Choroid plexus epithelial cell (primary cell): ENCODE data around the gene GRIA1.
A peak's percentile ranks its signal among the peaks of the same experiment; 100 is the strongest.

Source experiments
- DNase-seq: peaks from one replicate; pipeline ENCODE4 v3.0.0-alpha.2; 2010; ENCODE audit warnings: low read depth
- H3K4me3 ChIP-seq: 2 replicates; pipeline ENCODE4 v1.5.1; 2011; ENCODE audit warnings: low read depth, mild to moderate bottlenecking, control low read depth, low read length, moderate library complexity
- TF ChIP-seq, protein P1 (sequence below): conservative IDR thresholded peaks from 2 replicates; pipeline ENCODE4 v1.5.1; 2011; ENCODE audit warnings: low read depth, mild to moderate bottlenecking, control low read depth, inconsistent platforms, low read length, moderate library complexity

GRIA1 gene

DNA sequence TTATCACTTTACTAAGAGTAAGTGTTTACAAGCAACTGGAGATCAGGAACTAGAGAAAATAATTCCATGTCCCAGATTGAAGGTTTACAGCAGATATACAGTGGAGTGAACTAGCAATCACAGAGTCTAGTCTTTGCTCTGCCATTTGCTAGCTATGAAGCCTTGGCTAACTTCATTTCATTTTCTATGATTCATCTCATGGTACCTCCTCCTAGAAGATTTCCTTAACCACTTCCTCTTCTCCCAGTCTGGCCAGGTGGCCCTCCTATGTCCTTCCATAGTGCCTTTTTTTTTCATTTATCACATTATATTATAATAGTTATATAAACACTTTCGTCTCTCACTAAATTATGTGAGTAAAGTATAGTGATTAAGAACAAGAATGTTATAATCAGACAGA, 52.1 kb downstream of the GRIA1 start:
- TF ChIP-seq, protein P1, sequence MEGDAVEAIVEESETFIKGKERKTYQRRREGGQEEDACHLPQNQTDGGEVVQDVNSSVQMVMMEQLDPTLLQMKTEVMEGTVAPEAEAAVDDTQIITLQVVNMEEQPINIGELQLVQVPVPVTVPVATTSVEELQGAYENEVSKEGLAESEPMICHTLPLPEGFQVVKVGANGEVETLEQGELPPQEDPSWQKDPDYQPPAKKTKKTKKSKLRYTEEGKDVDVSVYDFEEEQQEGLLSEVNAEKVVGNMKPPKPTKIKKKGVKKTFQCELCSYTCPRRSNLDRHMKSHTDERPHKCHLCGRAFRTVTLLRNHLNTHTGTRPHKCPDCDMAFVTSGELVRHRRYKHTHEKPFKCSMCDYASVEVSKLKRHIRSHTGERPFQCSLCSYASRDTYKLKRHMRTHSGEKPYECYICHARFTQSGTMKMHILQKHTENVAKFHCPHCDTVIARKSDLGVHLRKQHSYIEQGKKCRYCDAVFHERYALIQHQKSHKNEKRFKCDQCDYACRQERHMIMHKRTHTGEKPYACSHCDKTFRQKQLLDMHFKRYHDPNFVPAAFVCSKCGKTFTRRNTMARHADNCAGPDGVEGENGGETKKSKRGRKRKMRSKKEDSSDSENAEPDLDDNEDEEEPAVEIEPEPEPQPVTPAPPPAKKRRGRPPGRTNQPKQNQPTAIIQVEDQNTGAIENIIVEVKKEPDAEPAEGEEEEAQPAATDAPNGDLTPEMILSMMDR = no peak
- no peak overlapping the region for H3K4me3 ChIP-seq
- no peak for DNase-seq

DNA sequence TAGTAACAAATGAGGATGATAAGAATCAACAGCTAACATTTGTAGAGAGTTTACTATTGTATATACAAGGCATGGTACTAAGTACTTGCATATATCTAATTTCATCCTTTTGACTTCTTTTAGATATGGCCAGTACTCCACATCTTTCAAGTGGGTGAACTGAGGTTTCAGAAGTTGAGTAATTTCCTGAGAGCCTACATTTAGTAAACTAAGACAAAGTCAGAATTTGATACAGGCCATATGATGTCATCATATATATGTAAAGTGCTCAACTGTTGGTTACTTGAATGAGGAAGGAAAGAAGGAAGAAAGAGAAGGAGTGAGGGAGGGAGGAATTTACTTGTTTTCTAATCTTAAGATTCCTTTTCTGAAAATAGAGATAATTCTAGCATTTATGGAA, 52.8 kb downstream of the GRIA1 start:
- TF ChIP-seq, protein P1 = no peak
- DNase-seq = peak; percentile 24
- no peak overlapping the region for H3K4me3 ChIP-seq

GRCh38 chr5:153543959-153544470, 53.5 kb downstream of the GRIA1 start:
- no peak for DNase-seq
- no peak overlapping the region for H3K4me3 ChIP-seq
- TF ChIP-seq, protein P1 = no peak

DNA sequence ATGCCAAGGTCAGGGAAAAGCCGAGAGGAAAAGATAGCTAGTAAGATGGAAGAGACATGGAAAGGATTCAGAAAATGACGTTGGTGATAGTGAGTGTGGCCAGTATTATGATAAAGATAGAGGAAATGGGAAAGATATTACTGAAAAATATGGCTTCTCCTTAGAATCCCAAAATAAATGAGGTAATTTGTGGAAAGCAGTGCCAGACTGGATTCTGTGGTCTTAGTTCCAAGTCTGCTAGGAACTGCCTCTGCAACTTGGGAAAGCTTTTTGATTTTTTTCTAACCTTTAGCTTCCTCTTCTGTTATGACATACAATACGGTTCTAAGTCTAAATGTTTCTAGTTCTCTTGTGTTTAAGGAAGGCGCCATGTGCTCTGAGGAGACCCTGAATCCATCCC, 54.2 kb downstream of the GRIA1 start:
- no peak overlapping the region for H3K4me3 ChIP-seq
- no peak for DNase-seq
- TF ChIP-seq, protein P1 = no peak

DNA sequence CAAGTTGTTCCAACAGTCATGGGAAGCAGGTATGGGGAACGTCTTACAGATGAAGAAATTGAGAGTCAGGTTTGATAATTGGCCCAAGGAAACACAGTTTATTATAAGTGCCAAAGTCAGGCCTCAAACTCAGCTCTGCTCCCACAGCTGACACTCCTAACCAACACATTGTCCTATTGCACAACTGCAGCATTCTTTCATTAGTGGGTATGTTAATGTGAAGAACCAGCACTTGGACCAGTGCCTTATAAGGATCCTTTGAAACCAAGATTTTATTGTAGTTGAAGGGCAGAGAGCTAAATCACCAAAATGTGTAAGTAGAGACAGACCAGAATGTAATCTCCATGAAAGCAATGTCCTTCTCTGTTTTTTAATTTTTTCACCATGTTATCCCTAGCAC, 56.1 kb downstream of the GRIA1 start:
- TF ChIP-seq, protein P1 = no peak
- DNase-seq = peak; percentile 36

DNA sequence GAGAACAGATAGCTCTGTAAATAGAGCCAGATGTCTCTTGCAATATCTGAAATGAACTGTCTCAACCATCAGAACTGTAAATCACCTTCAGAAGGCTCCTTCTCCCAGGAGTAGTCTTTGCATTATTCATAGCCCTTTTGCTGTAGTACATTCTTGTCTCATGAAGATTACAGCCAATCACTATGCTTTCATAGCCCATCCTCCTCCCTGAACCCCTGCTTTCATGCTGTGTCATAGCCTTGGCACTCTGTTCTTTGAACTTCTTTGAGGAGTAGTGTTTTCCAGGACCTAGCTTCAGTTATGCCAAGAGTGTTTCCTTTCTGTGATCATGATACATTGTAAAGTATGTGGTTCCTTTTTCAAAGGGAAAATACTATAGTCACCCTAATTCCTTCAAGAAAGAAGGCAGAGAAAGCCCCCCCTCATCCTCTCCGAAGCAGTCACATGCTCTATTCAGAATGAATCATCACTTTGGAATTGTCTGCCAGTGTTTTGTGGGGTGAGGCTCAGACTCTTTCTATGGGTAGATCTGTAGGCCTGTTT, 61.1 kb downstream of the GRIA1 start:
- TF ChIP-seq, protein P1 = no peak
- no peak overlapping the region for H3K4me3 ChIP-seq
- peak; percentile 95 for DNase-seq

More for the DNA sequence above, 56.1 kb downstream of the GRIA1 start:
- H3K4me3 ChIP-seq = no peak overlapping the region

- TF ChIP-seq, protein P1 = no peak
- H3K4me3 ChIP-seq = no peak overlapping the region
- peak; percentile 17 for DNase-seq
Observed at GRCh38 chr5:153552886-153553285, 62.4 kb downstream of the GRIA1 start.
